Stimulated activated CD8-positive, alpha-beta memory T cell treated with anti-CD3 and anti-CD28 coated beads, Interleukin-15, amount 100 ng/mL, for 48 hours (primary cell): ENCODE results near the gene NPTXR.
"Not testable (repeated sequence)": the region's sequence is repeated elsewhere in the genome, so short reads cannot be mapped to it uniquely, and the experiment has no call there.

Experiments used
- DNase-seq, 2 donors: peaks; one replicate each; pipeline ENCODE4 v3.0.0-alpha.2; 2020; ENCODE audit warnings: low read depth in 2 of 2

The NPTXR gene

GRCh38 chr22:38832005-38832978 lies 11.5 kb downstream of the NPTXR start:
- DNase-seq, result no peak

- DNase-seq, result no peak
These were observed 12.5 kb downstream of the NPTXR start for GRCh38 chr22:38831166-38831945.

DNA sequence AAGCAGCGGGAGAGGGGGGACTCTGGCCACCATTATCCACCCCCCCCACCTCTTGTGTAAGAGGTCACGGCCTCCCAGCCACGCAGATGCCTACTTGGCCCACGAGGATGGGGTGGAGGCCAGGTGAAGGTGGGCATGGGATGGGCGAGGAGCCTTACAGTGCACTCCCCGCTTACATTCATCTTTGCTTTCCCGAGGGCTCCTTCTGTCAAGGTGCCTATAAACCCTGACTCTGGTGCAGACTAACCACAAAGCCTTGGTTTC lies 13.1 kb downstream of the NPTXR start:
- no peak for DNase-seq

- DNase-seq, result no peak
These were observed 13.6 kb downstream of the NPTXR start for GRCh38 chr22:38830026-38830844.

DNA sequence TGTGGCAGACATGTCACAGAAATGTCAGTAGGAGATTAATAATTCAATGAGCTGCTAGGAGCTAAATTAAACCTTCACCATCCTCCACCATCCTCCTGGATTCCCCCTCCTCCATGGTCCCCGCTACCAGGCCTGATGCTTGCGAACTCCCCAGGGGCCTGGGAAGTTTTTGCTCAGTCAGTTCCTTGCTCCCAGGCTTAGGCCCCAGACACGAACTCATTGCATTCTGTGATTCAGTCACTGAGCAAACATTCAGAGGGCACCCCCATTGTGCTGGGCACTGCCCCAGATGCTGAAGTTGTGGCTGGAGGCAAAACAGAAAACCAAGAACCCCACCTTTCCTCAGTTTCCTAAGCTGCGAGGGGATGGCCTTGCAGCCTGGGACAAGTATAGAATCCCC lies 14.3 kb downstream of the NPTXR start:
- DNase-seq, result no peak

DNA sequence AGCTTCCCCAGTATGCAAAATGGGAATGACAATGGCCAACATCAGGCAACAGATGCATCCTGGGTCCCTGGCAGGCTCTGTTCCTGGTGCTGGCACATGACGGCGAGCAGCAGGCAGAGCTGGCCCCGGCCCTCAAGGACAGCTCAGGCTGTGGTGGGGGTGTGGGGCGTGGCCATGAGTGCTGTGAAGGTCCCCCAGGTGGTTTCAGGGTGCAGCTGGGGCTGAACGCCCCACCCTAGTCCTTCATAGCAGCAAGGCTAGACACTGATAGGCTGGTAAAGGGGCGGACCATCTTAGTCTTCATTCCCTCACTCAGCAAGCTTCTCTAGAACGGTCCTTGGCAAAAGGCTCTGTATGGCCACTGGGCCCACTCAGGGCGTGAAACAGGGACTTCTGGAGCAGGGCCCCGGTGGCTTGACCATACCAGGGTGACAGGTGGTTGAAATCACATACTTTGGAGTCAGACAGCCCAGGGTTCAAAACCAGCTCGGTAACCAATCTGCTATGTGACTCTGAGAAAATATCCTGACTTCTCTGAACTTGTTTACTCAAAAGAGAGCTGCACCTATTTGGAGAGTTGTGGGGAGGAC lies 15.1 kb downstream of the NPTXR start:
- no peak for DNase-seq

DNA sequence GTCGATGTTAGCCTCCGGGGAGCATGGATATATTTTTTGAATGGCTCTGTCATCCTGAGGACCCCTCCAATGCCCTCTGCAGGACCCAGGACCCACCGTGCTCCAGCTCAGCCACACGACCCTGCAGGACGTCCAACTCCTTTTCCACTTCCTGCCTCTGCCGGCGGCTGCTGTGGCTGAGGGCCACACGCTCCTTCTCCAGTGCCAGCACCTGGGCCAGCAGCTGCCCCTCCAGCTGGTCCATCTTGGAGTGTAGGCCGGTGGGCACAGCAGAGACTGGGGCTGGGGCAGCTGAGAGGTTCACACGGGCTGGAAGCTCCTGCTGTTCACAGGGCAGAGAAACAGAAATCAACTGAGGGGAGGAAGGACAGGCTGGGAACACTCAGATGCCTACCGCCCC lies 15.6 kb downstream of the NPTXR start:
- DNase-seq, result no peak

- no peak for DNase-seq
These were observed 16.3 kb downstream of the NPTXR start for GRCh38 chr22:38827510-38827909.

DNA sequence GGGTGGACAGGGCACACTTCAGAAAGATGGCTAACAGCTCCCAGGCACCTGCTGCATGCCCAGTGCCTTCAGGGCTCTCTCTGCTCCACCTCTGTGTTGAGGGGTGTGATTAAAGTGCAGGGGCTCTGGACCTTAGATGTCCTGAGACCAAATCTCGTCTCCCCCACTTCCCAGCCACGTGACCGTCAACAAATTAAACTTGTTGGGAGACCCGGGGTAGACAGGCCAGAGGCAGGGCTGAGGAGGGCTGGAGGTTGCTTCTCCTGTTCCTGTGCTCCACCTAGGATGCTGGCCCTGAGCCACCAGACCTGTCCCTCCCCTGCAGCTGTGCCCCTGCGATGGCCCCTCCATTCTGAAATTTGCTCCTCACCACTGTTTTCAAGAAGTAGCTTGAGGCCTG lies 17.0 kb downstream of the NPTXR start:
- no peak for DNase-seq

DNA sequence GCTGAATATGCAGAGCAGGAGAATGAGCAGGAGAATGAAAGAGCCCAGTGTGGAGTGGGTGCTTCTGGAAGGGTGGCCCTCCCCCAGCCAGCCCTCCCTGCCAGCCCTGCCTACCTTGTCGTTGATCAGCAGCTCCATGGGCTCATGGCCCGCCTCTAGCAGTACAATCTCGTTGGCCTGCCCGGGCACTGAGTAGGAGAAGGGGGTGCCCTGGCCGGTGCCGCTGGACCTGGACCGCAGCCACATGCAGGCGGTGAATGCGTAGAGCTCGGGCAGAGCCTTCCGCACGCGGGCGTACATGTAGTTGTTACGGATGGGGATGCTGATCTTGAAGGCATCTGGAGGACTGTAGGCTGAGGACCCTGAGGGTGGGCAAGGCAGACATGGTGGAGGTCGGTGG lies 17.4 kb downstream of the NPTXR start:
- no peak for DNase-seq

- no peak for DNase-seq
These were observed 19.2 kb downstream of the NPTXR start for GRCh38 chr22:38824585-38824984.

DNA sequence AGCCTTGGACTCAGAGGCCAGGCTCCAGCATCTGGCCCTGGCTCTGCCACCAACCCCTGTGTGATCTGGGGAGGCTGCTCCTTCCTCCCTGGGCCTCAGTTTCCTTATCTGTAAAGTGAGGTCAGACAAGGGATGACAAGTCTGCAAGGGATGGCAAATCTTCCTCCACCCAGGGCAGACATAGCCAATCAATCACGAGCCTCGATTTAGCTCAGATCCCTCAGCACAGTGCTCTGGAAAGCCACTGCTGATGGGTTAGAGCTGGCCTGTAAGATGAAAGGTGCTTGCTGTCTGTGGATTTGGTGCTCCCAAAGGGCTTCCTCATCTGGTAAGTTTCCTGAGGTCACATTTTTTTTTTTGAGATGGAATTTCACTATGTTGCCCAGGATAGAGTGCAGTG lies 20.2 kb downstream of the NPTXR start:
- DNase-seq, result no peak

- no peak for DNase-seq
These were observed 20.8 kb downstream of the NPTXR start for GRCh38 chr22:38823076-38823475.

DNA sequence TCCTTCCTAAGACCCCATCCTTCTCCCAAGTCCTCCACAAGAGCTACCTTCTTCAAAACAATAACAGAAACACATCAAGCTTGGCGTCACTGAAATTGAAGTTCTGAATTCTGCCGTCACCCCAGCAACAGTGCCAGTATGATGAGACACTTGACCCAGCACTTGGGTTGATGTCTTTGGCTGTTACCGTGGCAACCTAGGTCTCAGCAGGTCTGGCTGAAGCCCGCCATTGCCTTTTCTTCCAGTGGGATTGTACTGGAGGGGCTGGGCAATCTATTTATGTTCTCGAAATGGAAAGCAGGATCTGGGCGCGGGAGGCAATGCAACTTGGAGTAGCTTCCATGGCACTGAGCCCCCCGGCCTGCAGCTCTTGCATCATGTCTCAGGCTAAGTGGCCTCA lies 23.8 kb downstream of the NPTXR start:
- no peak for DNase-seq

DNA sequence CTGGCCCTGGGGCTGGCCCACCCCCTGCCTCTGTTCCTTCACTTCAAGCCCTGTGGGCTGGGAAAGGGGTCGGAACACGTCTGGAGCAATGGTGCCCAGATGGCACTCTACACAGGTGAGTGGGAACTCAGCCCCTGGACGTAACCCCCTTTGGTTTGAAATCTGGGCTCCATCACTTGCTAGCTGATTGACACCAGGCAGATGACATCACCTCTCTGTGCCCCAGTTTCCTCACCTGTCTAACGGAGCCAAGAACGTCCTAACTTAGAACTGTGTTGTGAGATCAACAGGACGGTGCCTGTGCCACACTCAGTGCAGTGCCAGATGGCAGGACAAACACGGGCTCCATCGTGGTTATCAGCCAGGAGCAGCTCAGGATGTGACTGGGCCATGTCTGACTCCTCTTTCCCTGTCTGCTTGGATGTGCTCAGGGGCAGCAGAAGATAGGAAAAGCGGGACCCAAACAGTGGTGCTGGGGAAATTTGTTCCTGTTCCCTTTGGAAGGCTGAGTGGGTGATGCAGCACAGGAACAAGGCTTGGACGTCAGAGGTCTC lies 24.4 kb downstream of the NPTXR start:
- no peak for DNase-seq

DNA sequence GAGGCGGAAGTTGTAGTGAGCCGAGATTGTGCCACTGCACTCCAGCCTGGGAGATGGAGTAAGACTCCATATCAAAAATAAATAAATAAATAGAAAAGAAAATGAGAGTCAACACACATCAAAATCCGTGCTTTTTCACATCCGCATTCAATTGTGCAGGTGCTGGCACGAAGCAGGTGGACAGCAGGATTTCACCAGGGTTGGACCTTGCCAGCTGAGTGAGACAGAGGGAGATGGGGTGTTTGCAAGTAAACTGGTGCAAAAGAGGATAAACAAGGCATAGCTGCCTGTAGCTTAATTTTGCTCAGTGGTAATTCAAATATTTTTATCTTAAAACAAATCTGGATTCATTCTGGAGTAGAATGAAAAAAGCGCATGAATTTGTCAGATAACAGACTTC lies 26.6 kb downstream of the NPTXR start:
- DNase-seq, result no peak

DNA sequence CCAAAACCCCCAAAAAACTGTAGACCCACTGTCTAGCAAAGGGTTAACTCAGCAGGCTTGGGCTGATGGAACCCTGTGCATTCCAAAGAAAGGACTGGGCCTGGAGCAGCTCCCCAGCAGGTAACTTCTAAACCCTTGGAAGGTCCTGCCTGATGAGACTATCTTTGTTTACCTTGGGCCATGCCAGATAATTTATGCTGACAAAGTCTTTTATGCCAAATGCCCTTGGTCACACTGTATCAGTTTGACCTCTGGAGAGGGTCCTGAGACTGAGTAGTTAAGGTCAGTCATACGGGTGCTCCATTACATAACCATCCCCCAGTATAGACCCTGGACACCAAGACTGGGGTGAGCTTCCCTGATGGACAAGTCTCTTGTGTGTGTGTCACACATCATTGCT lies 28.0 kb downstream of the NPTXR start:
- no peak for DNase-seq

DNA sequence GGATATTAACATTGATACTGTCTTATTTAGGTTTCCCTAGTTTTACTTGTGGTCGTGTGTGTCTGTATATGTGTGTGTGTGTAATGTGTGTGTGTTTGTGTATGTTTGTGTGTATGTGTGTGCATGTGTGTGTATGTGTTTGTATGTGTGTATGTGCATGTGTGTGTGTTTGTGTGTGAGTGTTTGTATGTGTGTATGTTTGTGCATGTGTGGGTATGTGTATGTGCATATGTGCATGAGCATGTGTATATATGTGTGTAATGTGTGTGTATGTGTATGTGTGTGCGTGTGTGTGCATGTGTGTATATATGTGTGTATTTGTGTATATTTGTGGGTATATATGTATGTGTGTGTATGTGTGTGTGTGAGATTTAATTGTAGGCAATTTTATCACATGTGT lies 32.6 kb downstream of the NPTXR start:
- no peak for DNase-seq

DNA sequence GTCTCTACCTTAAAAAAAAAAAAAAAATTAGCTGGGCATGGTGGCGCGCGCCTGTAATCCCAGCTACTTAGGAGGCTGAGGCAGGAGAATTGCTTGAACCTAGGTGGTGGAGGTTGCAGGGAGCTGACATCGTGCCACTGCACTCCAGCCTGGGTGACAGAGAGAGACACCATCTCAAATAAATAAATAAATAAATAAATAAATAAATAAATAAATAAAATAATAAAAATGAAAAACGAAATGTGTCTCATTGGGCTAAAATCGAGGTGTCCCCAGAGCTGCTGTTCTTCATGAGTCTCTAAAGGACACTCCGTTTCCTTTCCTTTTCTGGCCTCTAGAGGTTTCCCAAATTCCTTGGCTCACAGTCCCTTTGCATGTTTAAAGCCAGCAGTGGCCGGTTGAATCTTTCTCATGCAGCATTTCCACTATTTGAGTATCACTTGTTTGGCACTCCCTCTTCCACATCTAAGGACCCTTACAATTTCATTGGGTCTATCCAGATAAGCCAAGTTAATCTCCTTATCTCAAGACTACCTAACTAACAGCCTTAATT lies 38.7 kb downstream of the NPTXR start:
- DNase-seq, result not testable (repeated sequence)

DNA sequence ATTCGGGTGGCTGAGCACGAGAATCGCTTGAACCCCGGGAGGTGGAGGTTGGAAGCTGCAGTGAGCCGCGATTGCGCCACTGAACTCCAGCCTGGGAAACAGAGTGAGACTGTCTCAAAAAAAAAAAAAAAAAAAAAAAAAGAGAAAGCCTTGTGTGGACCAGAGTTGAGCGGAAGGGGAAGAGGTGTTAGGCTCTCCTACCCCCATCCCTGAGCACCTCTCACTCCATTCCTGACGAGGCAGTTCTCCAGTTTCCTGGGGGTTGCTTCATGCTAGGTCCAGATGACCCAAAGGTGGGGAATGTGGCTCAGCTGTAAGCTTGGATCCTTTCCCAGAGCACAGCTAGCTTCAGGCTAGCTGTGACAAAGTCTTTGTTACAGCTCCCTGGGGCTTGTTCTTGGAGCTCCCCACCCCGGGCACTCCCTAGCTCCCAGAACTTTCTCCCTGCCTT lies 41.1 kb downstream of the NPTXR start:
- DNase-seq, result no peak

DNA sequence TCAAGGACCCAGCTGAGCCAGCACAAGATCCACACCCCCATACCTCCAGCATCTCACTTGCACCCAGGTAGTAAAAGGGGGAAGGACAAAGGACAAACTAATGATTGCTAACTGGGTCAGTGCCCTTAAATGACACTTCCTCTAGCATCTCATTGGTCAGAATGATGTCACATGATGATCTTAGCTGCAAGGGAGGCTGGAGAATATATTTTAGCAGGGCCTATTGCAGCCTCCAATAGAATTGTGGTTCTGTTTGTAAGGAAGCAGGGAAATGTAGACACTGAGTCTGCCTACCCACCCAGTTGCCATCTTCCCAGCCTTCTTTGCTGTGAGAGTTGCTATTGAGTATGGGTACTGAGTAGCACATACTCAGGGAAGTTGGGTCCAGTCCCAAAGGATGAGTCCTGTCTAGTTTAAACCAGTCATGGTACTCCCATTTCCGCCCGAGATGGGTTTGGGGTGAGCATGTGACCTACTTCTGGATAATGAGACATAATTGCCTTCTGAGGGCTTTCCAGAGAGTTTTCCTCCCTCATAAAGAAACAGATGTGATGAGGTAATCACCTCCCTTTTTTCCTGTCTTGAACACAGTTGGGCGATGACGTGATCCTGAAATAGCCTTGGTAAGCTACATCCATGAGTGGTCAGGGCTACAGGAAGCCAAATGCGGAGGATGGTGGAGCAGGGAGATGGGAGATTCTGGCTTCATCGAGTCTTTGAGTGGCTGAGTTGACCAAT lies 44.4 kb downstream of the NPTXR start:
- DNase-seq, result no peak
